Measurements from ENCODE around the gene SFI1.

DNA sequence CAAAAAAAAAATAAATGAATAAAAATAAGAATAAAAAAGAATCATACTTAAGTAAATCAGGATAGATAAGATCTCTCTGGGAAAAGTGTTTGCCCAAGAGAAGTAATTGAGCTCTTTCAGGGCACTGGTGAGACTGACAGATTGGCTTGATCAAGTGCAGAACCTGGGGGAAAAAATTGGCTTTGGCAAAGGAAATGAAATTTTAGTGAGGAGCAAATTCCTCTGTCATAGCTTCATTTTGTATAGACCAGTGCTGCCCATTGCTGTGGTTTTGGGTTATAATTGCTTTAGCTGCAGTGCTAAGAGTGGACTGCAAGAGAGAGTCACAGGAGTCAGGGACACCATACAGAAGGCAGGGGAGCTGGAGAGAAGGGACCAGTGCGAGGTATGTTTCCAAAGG is 35.7 kb downstream of the SFI1 start:
- TF ChIP-seq, protein P1, sequence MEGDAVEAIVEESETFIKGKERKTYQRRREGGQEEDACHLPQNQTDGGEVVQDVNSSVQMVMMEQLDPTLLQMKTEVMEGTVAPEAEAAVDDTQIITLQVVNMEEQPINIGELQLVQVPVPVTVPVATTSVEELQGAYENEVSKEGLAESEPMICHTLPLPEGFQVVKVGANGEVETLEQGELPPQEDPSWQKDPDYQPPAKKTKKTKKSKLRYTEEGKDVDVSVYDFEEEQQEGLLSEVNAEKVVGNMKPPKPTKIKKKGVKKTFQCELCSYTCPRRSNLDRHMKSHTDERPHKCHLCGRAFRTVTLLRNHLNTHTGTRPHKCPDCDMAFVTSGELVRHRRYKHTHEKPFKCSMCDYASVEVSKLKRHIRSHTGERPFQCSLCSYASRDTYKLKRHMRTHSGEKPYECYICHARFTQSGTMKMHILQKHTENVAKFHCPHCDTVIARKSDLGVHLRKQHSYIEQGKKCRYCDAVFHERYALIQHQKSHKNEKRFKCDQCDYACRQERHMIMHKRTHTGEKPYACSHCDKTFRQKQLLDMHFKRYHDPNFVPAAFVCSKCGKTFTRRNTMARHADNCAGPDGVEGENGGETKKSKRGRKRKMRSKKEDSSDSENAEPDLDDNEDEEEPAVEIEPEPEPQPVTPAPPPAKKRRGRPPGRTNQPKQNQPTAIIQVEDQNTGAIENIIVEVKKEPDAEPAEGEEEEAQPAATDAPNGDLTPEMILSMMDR (IDR thresholded peaks at IDR 0.05) = no peak
- no peak for TF ChIP-seq POLR2A (IDR thresholded peaks at IDR 0.05)

All from testis (tissue), 2 donors.